Caco-2 (cell line): ENCODE data around the gene STAU1. TPM values are rescaled to one million over a fixed set of nuclear protein-coding genes. Genes with fewer than 3 reads are reported as not detected.

ENCODE experiments used
- Bru-seq: library from RNA; stranded (reverse); fragments of 400-500 nt; gene quantifications from one replicate; lab custom pipeline; 2021; lab: Mats Ljungman, UMichigan
- BruChase-seq, 2 experiments: library from RNA; stranded (reverse); fragments of 400-500 nt; gene quantifications; one replicate each; lab custom pipeline; 2021; lab: Mats Ljungman, UMichigan
- BruUV-seq: library from RNA; stranded (reverse); fragments of 400-500 nt; replicated peaks from 2 replicates; lab custom pipeline; 2021; lab: Mats Ljungman, UMichigan
- CTCF ChIA-PET: fragments of 300-600 bp; sonication (Branson Sonifier 250); formaldehyde crosslinking; loops from one replicate; lab custom pipeline; 2022; ENCODE audit warnings: antibody characterized with exemption; lab: Charles Lee
- POLR2A ChIA-PET: fragments of 300-600 bp; sonication (Branson Sonifier 250); formaldehyde crosslinking; loops from one replicate; lab custom pipeline; 2022; ENCODE audit warnings: antibody characterized with exemption; lab: Charles Lee
- DNase-seq, 2 experiments: peaks; one replicate each; pipeline versions ENCODE4 v3.0.0 to v3.0.0-alpha.2; 2020 to 2022
- H3K27me3 ChIP-seq: replicated peaks from 2 replicates; pipeline ENCODE4 v1.6.0; 2011; ENCODE audit warnings: low read length; ENCODE audit not compliant: control insufficient read depth, insufficient read depth
- H3K36me3 ChIP-seq: 2 replicates; pipeline ENCODE4 v1.5.1; 2011; ENCODE audit warnings: low read length; ENCODE audit not compliant: control insufficient read depth, insufficient read depth
- H3K4me1 ChIP-seq: fragments of 250-450 bp; sonication (Bioruptor Pico); 2 replicates; pipeline ENCODE4 v1.5.1; 2020; ENCODE audit warnings: mild to moderate bottlenecking
- H3K4me3 ChIP-seq: 2 replicates; pipeline ENCODE4 v1.5.1; 2011; ENCODE audit warnings: low read depth, mild to moderate bottlenecking, control low read depth, low read length
- H3K9me3 ChIP-seq: fragments of 250-450 bp; sonication (Bioruptor Pico); 2 replicates; pipeline ENCODE4 v1.5.1; 2020; ENCODE audit warnings: mild to moderate bottlenecking, moderate library complexity
- H3K27ac Mint-ChIP-seq: one replicate; pipeline ENCODE4 v1.8.0; 2022; ENCODE audit warnings: mixed read lengths; ENCODE audit not compliant: unreplicated experiment
- H3K27me3 Mint-ChIP-seq: one replicate; pipeline ENCODE4 v1.8.0; 2022; ENCODE audit warnings: mixed read lengths; ENCODE audit not compliant: insufficient read depth, unreplicated experiment
- H3K36me3 Mint-ChIP-seq: one replicate; pipeline ENCODE4 v1.8.0; 2022; ENCODE audit warnings: mild to moderate bottlenecking, mixed read lengths; ENCODE audit not compliant: insufficient read depth, unreplicated experiment
- H3K4me1 Mint-ChIP-seq: one replicate; pipeline ENCODE4 v1.8.0; 2022; ENCODE audit warnings: low read depth, mixed read lengths; ENCODE audit not compliant: unreplicated experiment
- H3K4me3 Mint-ChIP-seq: one replicate; pipeline ENCODE4 v1.8.0; 2022; ENCODE audit warnings: mild to moderate bottlenecking, moderate library complexity, mixed read lengths; ENCODE audit not compliant: unreplicated experiment
- H3K9me3 Mint-ChIP-seq: one replicate; pipeline ENCODE4 v1.8.0; 2022; ENCODE audit warnings: mixed read lengths; ENCODE audit not compliant: unreplicated experiment
- intact Hi-C: fragments of 100-400 bp; cut with micrococcal nuclease; formaldehyde crosslinking; loops from one replicate; pipeline ENCODE4 v1.10.0; 2022; ENCODE audit not compliant: unreplicated experiment
- long read RNA-seq: library from polyadenylated mRNA; stranded (forward); transcript quantifications from one replicate; pipeline ENCODE4 v2.0.0, GENCODE V29; 2022
- total RNA-seq: library from RNA; stranded (reverse); gene quantifications from 2 replicates; pipeline ENCODE4 v1.2.3, GENCODE V29; 2022
- TF ChIP-seq, protein P1 (sequence below), 2 experiments: fragments of 200-600 bp in 1 of 2; IDR thresholded peaks; 1 replicate in 1 of 2; 2 replicates in 1 of 2; pipeline versions ENCODE4 v1.5.1 to v1.8.0; 2011 to 2022; ENCODE audit warnings: antibody characterized with exemption in 1 of 2, control low read depth in 1 of 2, inconsistent platforms in 1 of 2, low read depth in 1 of 2, low read length in 1 of 2, mild to moderate bottlenecking in 1 of 2, moderate library complexity in 1 of 2; ENCODE audit not compliant: insufficient read depth in 1 of 2, severe bottlenecking in 1 of 2, unreplicated experiment in 1 of 2

Gene STAU1, protein sequence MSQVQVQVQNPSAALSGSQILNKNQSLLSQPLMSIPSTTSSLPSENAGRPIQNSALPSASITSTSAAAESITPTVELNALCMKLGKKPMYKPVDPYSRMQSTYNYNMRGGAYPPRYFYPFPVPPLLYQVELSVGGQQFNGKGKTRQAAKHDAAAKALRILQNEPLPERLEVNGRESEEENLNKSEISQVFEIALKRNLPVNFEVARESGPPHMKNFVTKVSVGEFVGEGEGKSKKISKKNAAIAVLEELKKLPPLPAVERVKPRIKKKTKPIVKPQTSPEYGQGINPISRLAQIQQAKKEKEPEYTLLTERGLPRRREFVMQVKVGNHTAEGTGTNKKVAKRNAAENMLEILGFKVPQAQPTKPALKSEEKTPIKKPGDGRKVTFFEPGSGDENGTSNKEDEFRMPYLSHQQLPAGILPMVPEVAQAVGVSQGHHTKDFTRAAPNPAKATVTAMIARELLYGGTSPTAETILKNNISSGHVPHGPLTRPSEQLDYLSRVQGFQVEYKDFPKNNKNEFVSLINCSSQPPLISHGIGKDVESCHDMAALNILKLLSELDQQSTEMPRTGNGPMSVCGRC
- 197 and 201 TPM in 2 replicates for total RNA-seq
- Bru-seq, nascent RNA: percentile 94 among the genes with signal in this experiment
- BruChase-seq, experiment 1, labeled RNA remaining after a 2-hour chase: percentile 95 among the genes with signal in this experiment
- percentile 97 among the genes with signal in this experiment for BruChase-seq, experiment 2, labeled RNA remaining after a 6-hour chase
- long read RNA-seq, transcript STAU1-203 (13 exons, 3,211 nt): major isoform, 239 of 665 reads
- long read RNA-seq, transcript STAU1-206 (13 exons, 3,411 nt): minor isoform, 29 of 665 reads
- long read RNA-seq, transcript STAU1-202 (12 exons, 3,136 nt): minor isoform, 22 of 665 reads
- long read RNA-seq, transcript STAU1-201 (14 exons, 3,334 nt): minor isoform, 26 of 665 reads
- long read RNA-seq, partial matches to known transcripts: 263 of 665 reads
- long read RNA-seq, other reads (novel, unspliced or antisense): 67 of 665 reads

DNA sequence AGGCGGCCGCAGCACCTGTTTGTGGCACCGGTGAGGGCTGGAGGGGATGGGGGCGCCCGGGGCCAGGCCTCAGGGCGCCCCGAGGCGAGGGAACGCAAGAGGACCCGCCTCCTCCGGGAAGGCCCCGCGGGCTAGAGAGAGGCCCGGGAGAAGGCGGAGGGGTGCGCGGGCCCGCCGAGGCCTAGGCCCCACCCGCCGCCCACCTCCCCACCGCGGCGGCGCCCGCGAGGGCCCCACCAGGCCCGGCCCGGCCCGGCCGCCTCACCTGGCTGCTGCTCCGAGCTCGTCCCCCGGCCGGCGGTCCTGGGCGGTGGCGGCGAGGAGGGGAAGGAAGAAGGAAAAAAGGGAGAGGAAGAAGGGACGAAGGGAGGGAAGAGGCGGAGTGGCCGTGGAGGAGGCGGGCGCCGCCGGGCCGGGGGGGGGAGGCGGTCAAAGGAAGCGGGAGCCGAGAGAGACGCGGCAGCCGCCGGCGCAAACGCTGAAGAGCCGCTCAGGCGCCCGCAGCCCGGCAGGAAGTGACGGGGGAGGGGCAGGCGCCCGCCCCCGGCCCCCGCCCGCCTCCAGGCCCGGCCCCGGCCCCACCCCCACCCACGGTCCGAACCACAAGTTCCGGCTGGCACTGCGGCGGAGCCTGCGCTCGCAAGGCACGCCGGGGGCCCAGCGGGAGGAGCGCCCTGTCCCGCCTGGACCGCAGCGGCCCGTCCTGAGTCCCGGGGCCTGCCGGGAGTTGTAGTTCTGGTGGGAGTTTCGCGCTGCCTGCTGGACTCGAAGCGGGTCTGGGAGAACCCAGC is at the start of gene STAU1:
STAU1 (minus strand) TSS at position 484 of the 791 bp plus-strand sequence. CDS start 22,133 bp downstream, outside the sequence.
- Histone ChIP-seq H3K4me3 (peak within 1 kb of the TSS; percentile 77), H3K4me1 (peaks cover 27% of the 10 kb centered on the region), H3K36me3 (no peaks in the 10 kb centered on the region), H3K9me3 (no peaks in the 10 kb centered on the region), H3K27me3 (no peaks in the 10 kb centered on the region)
- BruUV-seq: no TSS peak
- Mint-ChIP-seq H3K4me3 (peak within 1 kb of the TSS; percentile 81), H3K4me1 (peaks cover 29% of the 10 kb centered on the region), H3K9me3 (no peaks in the 10 kb centered on the region), H3K36me3 (peaks cover 52% of the 10 kb centered on the region), H3K27ac (peak within 1 kb of the TSS; percentile 72), H3K27me3 (no peaks in the 10 kb centered on the region)
- peak; percentile 99 to 100 for DNase-seq
- intact Hi-C loops: loop anchor here (1.0 to 10.0 kb wide), 3 partner anchors 29 to 913 kb away; no protein-coding TSS in a partner anchor
- POLR2A ChIA-PET: interaction anchor here (0.6 to 1.4 kb wide), 5 partner anchors 31 to 1251 kb away, joined by 3 to 19 read pairs (median 9); partner anchors contain the start of gene DDX27
- TF ChIP-seq, protein P1, sequence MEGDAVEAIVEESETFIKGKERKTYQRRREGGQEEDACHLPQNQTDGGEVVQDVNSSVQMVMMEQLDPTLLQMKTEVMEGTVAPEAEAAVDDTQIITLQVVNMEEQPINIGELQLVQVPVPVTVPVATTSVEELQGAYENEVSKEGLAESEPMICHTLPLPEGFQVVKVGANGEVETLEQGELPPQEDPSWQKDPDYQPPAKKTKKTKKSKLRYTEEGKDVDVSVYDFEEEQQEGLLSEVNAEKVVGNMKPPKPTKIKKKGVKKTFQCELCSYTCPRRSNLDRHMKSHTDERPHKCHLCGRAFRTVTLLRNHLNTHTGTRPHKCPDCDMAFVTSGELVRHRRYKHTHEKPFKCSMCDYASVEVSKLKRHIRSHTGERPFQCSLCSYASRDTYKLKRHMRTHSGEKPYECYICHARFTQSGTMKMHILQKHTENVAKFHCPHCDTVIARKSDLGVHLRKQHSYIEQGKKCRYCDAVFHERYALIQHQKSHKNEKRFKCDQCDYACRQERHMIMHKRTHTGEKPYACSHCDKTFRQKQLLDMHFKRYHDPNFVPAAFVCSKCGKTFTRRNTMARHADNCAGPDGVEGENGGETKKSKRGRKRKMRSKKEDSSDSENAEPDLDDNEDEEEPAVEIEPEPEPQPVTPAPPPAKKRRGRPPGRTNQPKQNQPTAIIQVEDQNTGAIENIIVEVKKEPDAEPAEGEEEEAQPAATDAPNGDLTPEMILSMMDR (IDR thresholded peaks at IDR 0.05; ENCODE audit: insufficient read depth in 1 of 2, low read depth in 1 of 2, low read length in 1 of 2, severe bottlenecking in 1 of 2, unreplicated experiment in 1 of 2): no peak
- CTCF ChIA-PET: interaction anchor here (0.6 to 1.6 kb wide), 5 partner anchors 9 to 566 kb away, joined by 3 to 12 read pairs (median 3); no protein-coding TSS in a partner anchor

DNA sequence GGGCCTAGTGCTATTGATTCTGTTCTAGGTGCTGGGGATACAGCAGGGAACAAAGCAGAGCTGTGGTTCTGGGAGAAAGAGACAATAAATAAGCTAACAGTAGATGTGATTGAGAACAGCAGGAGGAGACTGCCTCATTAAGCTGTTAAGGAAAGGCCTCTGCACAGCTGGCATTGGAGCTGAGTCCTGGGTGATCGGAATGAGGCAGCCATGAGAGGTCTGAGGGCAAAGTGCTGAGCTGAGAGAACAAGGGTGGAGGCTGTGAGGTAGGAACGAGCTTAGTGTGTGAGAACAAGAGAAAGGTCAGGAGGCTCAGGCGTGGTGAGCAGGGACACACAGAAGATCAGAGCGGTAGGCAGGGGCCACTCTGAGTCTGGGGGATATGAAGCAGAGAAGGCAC is 49.4 kb upstream of the STAU1 start:
- TF ChIP-seq, protein P1 (IDR thresholded peaks at IDR 0.05; ENCODE audit: insufficient read depth in 1 of 2, low read depth in 1 of 2, low read length in 1 of 2, severe bottlenecking in 1 of 2, unreplicated experiment in 1 of 2): no peak
- BruUV-seq: no TSS peak
- H3K36me3 ChIP-seq: peaks cover 24% of the 10 kb centered on the region
- H3K4me1 ChIP-seq: no peaks in the 10 kb centered on the region
- ChIA-PET CTCF (interaction anchor here (0.7 to 1.4 kb wide), 4 partner anchors 9 to 83 kb away, joined by 3 to 11 read pairs (median 4); no protein-coding TSS in a partner anchor), POLR2A (interaction anchor here (0.8 to 1.5 kb wide), 2 partner anchors 9 to 18 kb away, joined by 6 read pairs; partner anchors contain the start of gene DDX27)
- no peaks in the 10 kb centered on the region for H3K27me3 ChIP-seq
- no peak overlapping the region for H3K27ac Mint-ChIP-seq
- H3K36me3 Mint-ChIP-seq: peaks cover 98% of the 10 kb centered on the region
- no peaks in the 10 kb centered on the region for H3K27me3 Mint-ChIP-seq
- intact Hi-C loops: no loop called here
- H3K4me3 Mint-ChIP-seq: no peak overlapping the region
- H3K9me3 Mint-ChIP-seq: no peaks in the 10 kb centered on the region
- H3K4me3 ChIP-seq: no peak overlapping the region
- DNase-seq: no peak
- no peaks in the 10 kb centered on the region for H3K4me1 Mint-ChIP-seq
- no peaks in the 10 kb centered on the region for H3K9me3 ChIP-seq
